ENCODE measurements around the gene LZTS3. TPM values are rescaled to one million over a fixed set of nuclear protein-coding genes. Genes with fewer than 3 reads are reported as not detected.
A peak's percentile ranks its signal among the peaks of the same experiment; 100 is the strongest.

The LZTS3 gene
- total and polyA plus RNA-seq, 2 of the 8 experiments (the other 6 are each of a cell fraction or from before 2014, with no cell fraction given): 31.8 to 33.5 TPM

- TF ChIP-seq, protein P1, sequence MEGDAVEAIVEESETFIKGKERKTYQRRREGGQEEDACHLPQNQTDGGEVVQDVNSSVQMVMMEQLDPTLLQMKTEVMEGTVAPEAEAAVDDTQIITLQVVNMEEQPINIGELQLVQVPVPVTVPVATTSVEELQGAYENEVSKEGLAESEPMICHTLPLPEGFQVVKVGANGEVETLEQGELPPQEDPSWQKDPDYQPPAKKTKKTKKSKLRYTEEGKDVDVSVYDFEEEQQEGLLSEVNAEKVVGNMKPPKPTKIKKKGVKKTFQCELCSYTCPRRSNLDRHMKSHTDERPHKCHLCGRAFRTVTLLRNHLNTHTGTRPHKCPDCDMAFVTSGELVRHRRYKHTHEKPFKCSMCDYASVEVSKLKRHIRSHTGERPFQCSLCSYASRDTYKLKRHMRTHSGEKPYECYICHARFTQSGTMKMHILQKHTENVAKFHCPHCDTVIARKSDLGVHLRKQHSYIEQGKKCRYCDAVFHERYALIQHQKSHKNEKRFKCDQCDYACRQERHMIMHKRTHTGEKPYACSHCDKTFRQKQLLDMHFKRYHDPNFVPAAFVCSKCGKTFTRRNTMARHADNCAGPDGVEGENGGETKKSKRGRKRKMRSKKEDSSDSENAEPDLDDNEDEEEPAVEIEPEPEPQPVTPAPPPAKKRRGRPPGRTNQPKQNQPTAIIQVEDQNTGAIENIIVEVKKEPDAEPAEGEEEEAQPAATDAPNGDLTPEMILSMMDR (IDR thresholded peaks at IDR 0.05; ENCODE audit: control extremely low read depth in 1 of 3, insufficient read depth in 1 of 3, low read depth in 1 of 3, low read length in 3 of 3): peak; percentile 26 to 56 (median 30)
- TF ChIP-seq TBP (IDR thresholded peaks at IDR 0.05; ENCODE audit: low read depth, low read length) (no peak), SUZ12 (IDR thresholded peaks at IDR 0.05; ENCODE audit: low read length) (no peak), KDM4A (IDR thresholded peaks at IDR 0.05; ENCODE audit: low read depth, low read length, severe bottlenecking) (peak; percentile 61), RAD21 (IDR thresholded peaks at IDR 0.05 in 1 of 2, conservative IDR thresholded peaks at IDR 0.05 in 1 of 2; ENCODE audit: low read depth in 2 of 2, low read length in 2 of 2) (peak; percentile 10 to 40; a peak in 2 of 4 replicates), TAF7 (optimal IDR thresholded peaks at IDR 0.05; ENCODE audit: borderline replicate concordance, low read depth, low read length) (peak; percentile 29), POLR2A (IDR thresholded peaks at IDR 0.05; ENCODE audit: control extremely low read depth in 1 of 2, low read depth in 2 of 2, low read length in 2 of 2) (peak in 1 of 2 experiments; percentile 79; a peak in 2 of 3 replicates), NANOG (IDR thresholded peaks at IDR 0.05; ENCODE audit: insufficient read depth, low read depth, low read length, poor library complexity, severe bottlenecking) (no peak), MAX (IDR thresholded peaks at IDR 0.05) (peak; percentile 84), ASH2L (IDR thresholded peaks at IDR 0.05; ENCODE audit: low read length) (peak; percentile 87), BACH1 (IDR thresholded peaks at IDR 0.05; ENCODE audit: low read length) (peak; percentile 50; the same call in 1 of the 2 replicates), SIN3A (conservative IDR thresholded peaks at IDR 0.05 in 1 of 2, IDR thresholded peaks at IDR 0.05 in 1 of 2; ENCODE audit: low read depth in 1 of 2, low read length in 2 of 2) (peak in 1 of 2 experiments; percentile 57; a peak in 1 of 4 replicates), CEBPB (IDR thresholded peaks at IDR 0.05; ENCODE audit: low read depth, low read length) (no peak), EP300 (IDR thresholded peaks at IDR 0.05; ENCODE audit: borderline replicate concordance in 1 of 2, low read depth in 2 of 2, low read length in 2 of 2) (no peak; a peak in 1 of 3 replicates), RBBP5 (IDR thresholded peaks at IDR 0.05; ENCODE audit: borderline replicate concordance, low read depth, low read length) (peak; percentile 88), TAF1 (IDR thresholded peaks at IDR 0.05; ENCODE audit: low read depth, low read length) (peak; percentile 57), E2F6 (IDR thresholded peaks at IDR 0.05) (0 out of 2 replicates have a peak, but pooled peaks have one; percentile 66), CREB1 (IDR thresholded peaks at IDR 0.05) (no peak)
Observed at GRCh38 chr20:3168079-3168828, 5.1 kb downstream of the LZTS3 start (continued).

Data from H1 (cell line).